Thoracic aorta (tissue), 2 donors: ENCODE measurements around the gene MDGA2. TPM values are rescaled to one million over a fixed set of nuclear protein-coding genes. Genes with fewer than 3 reads are reported as not detected.

Experiments used
- ATAC-seq: fragments of 150-250 bp; one replicate; pipeline ENCODE4 v1.8.0; 2017; ENCODE audit warnings: low read depth; ENCODE audit not compliant: insufficient number of reproducible peaks, low FRiP score
- DNase-seq: peaks from one replicate; pipeline ENCODE4 v3.0.0-alpha.2; 2020; ENCODE audit warnings: low spot score
- H3K27ac ChIP-seq, 2 donors: fragments of 200-600 bp; sonication (generic); 1 replicate in 1 of 2; 2 replicates in 1 of 2; pipeline ENCODE4 v1.5.1; 2016; ENCODE audit warnings: mild to moderate bottlenecking in 2 of 2, moderate library complexity in 2 of 2
- H3K27me3 ChIP-seq: fragments of 200-600 bp; sonication (generic); replicated peaks from 2 replicates; pipeline ENCODE4 v1.6.0; 2016; ENCODE audit warnings: mild to moderate bottlenecking; ENCODE audit not compliant: insufficient read depth
- H3K36me3 ChIP-seq: fragments of 200-600 bp; sonication (generic); one replicate; pipeline ENCODE4 v1.5.1; 2016
- H3K4me1 ChIP-seq, 2 donors: fragments of 200-600 bp; sonication (generic); 1 replicate in 1 of 2; 2 replicates in 1 of 2; pipeline versions ENCODE4 v1.5.1 to v1.6.0; 2016; ENCODE audit warnings: low read depth in 2 of 2, mild to moderate bottlenecking in 1 of 2; ENCODE audit not compliant: control insufficient read depth in 1 of 2
- H3K4me3 ChIP-seq: fragments of 200-600 bp; sonication (generic); 2 replicates; pipeline ENCODE4 v1.5.1; 2016; ENCODE audit warnings: mild to moderate bottlenecking
- H3K9me3 ChIP-seq: fragments of 200-600 bp; sonication (generic); 2 replicates; pipeline ENCODE4 v1.5.1; 2016
- total RNA-seq, 2 donors: library from RNA; depleted of rRNA; stranded (reverse); fragments of >200 nt; gene quantifications; one replicate each; pipeline versions ENCODE4 v1.1.0 to v1.2.3, GENCODE V29; 2016
- TF ChIP-seq, protein P1 (sequence below): fragments of 200-600 bp; sonication (generic); IDR thresholded peaks from one replicate; pipeline ENCODE4 v1.5.1; 2019; ENCODE audit warnings: antibody characterized with exemption

The MDGA2 gene
- total RNA-seq, 2 donors from 2014 or later: not detected

DNA sequence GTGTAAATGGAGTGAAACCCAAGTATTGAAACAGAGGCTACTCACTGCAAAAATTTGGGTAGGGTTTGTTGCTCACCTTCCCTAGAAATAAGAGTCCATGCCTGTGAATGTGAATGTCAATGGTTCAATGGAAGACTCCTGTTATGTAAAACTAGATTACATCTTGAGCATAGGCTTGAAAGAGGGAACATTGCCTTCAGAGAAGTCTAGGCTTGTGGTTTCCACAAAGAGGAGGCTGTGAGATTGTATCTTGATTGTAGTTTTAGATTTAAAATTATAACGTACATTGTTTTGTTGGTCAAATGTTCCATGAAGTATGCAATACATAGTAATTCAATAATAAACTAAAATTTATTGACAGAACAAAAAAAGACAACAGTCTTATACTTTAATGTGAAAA lies 610.1 kb downstream of the MDGA2 start:
- no peak for ATAC-seq

DNA sequence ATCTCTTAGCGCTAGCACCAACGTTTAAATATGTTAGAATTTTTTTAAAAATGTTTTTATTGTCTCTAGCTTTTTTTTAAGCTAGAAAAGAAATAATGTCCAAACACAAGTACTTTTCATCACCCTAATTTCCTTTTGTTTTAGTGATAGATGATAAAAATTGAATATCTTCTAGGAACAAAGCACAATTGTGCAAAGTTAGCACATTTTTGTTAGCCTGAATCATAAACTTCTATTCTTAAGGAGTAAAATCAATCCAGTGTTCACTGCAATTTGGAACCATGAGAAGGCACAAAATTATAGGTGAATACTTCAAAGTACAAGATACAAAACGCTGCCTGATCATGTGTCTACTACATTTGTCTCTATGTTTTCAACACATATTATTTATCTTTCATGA lies 615.4 kb downstream of the MDGA2 start:
- TF ChIP-seq, protein P1, sequence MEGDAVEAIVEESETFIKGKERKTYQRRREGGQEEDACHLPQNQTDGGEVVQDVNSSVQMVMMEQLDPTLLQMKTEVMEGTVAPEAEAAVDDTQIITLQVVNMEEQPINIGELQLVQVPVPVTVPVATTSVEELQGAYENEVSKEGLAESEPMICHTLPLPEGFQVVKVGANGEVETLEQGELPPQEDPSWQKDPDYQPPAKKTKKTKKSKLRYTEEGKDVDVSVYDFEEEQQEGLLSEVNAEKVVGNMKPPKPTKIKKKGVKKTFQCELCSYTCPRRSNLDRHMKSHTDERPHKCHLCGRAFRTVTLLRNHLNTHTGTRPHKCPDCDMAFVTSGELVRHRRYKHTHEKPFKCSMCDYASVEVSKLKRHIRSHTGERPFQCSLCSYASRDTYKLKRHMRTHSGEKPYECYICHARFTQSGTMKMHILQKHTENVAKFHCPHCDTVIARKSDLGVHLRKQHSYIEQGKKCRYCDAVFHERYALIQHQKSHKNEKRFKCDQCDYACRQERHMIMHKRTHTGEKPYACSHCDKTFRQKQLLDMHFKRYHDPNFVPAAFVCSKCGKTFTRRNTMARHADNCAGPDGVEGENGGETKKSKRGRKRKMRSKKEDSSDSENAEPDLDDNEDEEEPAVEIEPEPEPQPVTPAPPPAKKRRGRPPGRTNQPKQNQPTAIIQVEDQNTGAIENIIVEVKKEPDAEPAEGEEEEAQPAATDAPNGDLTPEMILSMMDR: no peak
- Histone ChIP-seq H3K27ac (no peak overlapping the region), H3K4me3 (no peak overlapping the region), H3K36me3 (no peaks in the 10 kb centered on the region), H3K4me1 (no peaks in the 10 kb centered on the region), H3K9me3 (no peaks in the 10 kb centered on the region), H3K27me3 (no peaks in the 10 kb centered on the region)
- DNase-seq (no peak), ATAC-seq (no peak)

More for the DNA sequence above, 610.1 kb downstream of the MDGA2 start:
- Histone ChIP-seq H3K27me3 (no peaks in the 10 kb centered on the region), H3K4me1 (no peaks in the 10 kb centered on the region), H3K36me3 (no peaks in the 10 kb centered on the region), H3K27ac (no peak overlapping the region), H3K4me3 (no peak overlapping the region), H3K9me3 (no peaks in the 10 kb centered on the region)
- TF ChIP-seq, protein P1: no peak
- DNase-seq: no peak

DNA sequence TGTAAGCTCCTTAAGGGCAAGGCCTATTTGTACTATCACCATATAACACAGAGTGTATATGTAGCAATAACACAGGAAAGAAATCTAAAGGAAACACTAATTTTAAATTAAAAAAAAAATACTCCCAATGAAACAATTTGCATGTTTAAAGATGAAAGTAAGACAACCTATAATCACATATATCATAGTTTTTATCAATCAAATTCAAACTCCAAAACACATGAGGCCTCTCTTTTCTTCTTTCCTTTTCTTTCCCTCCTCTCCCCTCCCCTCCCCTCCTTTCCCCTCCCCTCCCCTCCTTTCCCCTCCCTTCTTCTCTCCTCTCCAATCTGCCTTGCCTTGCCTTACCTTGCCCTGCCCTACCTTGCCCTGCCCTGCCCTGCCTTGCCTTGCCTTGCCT lies 618.0 kb downstream of the MDGA2 start:
- H3K27me3 ChIP-seq: no peaks in the 10 kb centered on the region
- TF ChIP-seq, protein P1: no peak
- DNase-seq (no peak), ATAC-seq (no peak)
- no peaks in the 10 kb centered on the region for H3K4me1 ChIP-seq
- H3K27ac ChIP-seq: no peak overlapping the region
- H3K9me3 ChIP-seq: no peaks in the 10 kb centered on the region
- H3K4me3 ChIP-seq: no peak overlapping the region
- H3K36me3 ChIP-seq: no peaks in the 10 kb centered on the region

DNA sequence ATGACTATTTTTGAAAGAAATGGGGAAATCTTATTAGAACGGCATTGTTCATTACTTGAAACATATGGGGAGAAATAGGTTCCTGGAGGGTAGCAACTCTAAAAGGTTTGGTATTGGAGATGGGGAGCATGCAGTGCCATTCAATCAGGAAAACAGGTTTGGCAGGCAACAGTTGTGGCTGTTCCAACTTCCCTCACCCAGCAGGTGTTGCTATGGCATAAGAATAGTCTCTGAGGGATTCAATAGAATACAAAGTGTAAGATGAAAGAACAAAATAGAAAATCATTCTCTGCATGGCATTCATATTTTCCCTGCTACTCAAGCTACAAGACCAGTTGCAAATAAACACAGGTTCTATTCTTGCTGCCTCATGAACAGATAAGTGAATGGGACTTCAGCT lies 630.6 kb downstream of the MDGA2 start:
- Histone ChIP-seq H3K4me3 (no peak overlapping the region), H3K27ac (no peak overlapping the region), H3K36me3 (no peaks in the 10 kb centered on the region), H3K27me3 (no peaks in the 10 kb centered on the region), H3K4me1 (no peaks in the 10 kb centered on the region), H3K9me3 (no peaks in the 10 kb centered on the region)
- TF ChIP-seq, protein P1: no peak
- ATAC-seq: no peak
- no peak for DNase-seq

DNA sequence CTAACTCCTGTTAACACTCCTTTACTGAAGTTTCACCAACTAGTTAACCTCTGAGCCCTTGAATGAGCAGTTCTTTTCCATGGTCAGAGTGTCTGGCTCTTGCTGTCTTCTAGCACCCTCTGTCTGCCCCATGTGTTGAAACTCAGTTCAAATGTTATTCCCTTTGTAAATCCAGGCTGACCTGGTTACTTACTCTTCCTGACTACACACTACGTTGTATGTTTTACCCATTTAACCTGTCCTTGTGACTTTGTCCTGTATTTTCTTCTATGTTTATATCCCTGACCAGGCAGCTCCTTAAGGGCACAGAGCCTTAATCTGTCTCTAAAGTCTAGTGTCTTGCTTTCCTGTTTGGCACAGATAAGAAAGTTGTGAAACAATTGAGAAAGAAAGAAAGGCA lies 634.9 kb downstream of the MDGA2 start:
- Histone ChIP-seq H3K9me3 (no peaks in the 10 kb centered on the region), H3K36me3 (no peaks in the 10 kb centered on the region), H3K4me1 (no peaks in the 10 kb centered on the region), H3K27ac (no peak overlapping the region), H3K4me3 (no peak overlapping the region), H3K27me3 (no peaks in the 10 kb centered on the region)
- TF ChIP-seq, protein P1: no peak
- ATAC-seq: no peak
- no peak for DNase-seq
